G401.6 (cell line): Measurements from ENCODE around the gene STUB1.
"Not testable (repeated sequence)": the region's sequence is repeated elsewhere in the genome, so short reads cannot be mapped to it uniquely, and the experiment has no call there.

ENCODE experiments used
- FAIRE-seq: peaks from 2 replicates; lab custom pipeline; 2012; peaks lifted over from hg19 to GRCh38; lab: Jason Lieb, UNC

Gene STUB1

DNA sequence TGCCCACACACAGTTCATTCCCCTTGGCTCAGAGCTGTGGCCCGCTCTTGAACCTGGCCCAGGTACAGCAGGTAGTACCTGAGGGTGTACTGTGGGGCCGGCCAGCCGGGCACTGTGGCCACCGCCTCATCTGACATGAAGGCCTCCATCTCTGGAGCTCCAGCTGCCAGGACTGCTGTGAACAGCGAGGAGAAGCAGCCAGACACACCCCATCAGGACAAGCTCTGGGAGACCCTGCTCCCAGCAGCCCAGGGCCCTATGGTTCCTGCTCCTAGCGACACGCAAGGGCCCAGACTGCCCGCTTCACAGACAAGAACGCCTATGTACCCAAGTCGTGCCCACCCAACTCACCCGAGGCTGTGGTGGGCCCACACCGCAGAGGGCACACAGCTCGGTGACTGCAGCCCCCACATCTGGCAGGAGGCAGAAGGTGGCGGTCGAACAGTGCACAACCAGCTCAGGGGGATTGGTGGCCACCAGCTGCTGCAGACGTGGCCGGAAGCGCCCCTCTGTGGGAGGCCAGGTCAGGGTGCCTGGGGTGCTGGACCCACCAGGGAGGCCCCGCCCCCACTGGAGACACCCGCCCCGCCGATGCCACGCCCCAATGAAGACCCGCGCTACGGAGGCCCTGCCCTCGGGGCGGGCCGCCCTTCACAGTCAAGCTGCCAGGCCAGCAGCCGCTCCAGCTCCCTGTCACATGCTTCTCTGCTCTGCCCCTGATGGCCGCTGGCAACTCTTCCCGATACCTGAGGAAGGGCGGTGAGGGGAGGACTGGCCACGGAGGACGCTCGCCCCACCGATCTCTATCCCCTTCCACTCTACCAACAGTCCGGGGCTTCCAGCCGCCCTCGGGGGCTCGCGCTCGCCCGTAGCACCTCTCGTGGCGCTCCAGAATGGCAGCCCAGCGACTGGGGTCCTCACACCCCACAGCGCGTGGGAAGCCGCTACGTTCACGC lies 1.1 kb upstream of the STUB1 start:
- no peak for FAIRE-seq

DNA sequence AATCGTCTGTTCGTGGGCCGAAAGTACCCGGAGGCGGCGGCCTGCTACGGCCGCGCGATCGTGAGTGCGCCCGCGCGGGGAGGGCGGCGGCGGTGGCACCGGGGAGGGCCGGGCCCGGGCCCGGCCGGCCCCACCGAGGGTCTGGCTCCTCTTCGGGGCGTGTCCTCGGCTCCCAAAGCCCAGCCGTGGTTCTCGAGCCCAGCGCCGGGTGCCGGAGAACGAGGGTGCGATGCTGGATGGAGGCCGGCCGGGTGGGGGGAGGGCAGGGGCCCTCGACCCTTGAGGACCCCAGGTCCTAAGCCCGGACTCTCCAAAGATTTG lies 375 bp downstream of the STUB1 start:
- FAIRE-seq = no peak

DNA sequence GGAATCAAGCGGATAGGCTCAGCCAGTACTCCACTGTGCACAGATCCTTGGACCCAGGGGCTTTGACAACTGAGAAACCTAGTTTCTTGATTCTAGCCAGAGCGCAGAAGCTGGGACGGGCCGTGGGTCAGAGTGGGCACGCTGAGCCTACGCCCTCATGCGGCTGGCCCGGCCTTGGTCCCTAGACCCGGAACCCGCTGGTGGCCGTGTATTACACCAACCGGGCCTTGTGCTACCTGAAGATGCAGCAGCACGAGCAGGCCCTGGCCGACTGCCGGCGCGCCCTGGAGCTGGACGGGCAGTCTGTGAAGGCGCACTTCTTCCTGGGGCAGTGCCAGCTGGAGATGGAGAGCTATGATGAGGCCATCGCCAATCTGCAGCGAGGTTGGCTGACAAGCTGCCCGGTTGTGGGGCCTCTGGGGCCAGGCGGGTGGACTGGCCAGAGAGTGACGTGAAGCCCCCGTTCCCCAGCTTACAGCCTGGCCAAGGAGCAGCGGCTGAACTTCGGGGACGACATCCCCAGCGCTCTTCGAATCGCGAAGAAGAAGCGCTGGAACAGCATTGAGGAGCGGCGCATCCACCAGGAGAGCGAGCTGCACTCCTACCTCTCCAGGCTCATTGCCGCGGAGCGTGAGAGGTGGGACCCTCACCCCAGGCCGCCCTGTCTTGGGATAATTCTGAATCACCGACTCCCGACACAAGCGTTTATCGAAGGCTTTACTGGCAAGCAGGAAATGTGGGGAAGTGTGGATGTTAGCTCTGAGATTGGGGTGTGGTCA lies 946 bp downstream of the STUB1 start:
- no peak for FAIRE-seq

DNA sequence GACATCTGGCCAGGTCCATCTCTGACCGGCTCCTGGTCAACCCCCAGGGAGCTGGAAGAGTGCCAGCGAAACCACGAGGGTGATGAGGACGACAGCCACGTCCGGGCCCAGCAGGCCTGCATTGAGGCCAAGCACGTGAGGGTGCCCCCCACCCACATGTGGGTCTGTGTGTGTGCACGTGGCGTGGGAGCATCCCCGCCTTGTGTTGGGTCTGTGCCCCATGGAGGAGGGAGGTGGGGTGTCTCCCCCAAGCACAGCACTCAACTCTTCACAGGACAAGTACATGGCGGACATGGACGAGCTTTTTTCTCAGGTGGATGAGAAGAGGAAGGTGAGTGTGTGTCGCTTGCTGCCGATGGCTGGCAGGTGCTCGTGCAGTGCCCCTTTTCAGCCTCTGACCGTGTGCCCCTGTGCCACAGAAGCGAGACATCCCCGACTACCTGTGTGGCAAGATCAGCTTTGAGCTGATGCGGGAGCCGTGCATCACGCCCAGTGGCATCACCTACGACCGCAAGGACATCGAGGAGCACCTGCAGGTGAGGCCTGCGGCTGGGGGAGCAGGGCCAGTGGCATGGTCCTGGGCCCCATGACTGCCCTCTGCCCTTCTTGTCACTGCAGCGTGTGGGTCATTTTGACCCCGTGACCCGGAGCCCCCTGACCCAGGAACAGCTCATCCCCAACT lies 1.7 kb downstream of the STUB1 start:
- no peak for FAIRE-seq

DNA sequence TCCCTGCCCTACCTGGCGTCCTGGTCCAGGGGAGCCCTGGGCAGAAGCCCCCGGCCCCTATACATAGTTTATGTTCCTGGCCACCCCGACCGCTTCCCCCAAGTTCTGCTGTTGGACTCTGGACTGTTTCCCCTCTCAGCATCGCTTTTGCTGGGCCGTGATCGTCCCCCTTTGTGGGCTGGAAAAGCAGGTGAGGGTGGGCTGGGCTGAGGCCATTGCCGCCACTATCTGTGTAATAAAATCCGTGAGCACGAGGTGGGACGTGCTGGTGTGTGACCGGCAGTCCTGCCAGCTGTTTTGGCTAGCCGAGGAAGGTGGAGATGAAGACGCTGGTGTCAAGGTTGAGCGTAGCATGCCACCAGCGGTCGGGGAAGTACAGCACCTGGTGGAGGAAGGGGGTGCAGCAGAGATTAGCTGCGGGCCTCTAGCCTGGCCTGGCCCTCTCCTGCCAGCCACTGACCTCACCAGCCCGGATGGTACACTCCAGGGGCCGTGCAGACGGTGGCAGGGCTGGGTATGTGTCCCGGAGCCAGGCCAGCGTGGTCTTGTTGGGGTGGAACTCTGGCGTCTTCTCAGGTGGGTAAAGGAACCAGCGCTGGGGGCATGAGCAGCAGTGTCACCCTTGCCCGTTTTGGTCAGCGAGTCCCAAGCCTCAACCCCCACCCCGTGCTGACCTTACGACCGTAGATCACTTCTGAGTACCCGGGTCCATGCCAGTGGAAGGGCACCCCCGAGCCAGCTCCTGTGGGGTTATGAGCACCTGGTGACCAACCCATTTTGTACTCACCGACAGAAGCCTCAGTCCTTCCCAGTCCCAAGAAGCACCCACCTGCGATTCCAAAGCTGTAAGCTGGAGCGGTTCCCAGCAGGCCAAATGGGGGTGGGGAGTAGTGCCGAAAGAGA lies 2.5 kb downstream of the STUB1 start:
- no peak for FAIRE-seq

DNA sequence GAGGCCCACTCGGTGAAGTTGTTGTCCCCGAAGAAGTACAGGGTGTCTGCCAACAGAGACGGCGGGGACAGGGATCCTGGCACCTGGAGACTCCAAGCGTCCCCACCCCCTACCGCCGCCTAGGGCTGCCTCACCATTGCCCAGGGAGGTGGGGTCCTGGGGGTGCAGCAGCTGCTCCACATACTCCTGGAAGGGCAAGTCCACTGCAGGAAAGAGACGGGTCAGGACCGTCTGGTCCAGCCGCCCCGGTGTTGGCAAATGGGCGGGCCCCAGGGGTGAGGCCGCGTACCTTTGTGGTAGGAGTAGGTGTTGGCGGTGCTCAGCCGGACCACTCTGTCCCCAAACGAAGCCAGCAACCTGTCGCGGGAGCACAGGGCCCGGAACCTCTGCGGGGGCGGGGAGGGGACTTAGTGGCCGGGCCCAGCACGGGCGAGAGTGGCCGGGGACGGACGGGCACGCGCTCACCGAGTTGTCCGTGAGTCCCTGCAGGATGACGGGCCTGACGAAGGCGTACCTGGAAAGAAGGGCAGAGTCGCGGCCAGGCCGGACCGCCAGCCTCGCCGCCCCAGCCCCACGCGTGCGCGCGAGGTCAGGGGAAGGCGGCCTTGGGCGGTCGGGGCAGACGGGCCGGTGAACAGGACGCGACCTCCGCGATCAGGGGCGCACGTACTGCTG lies 3.3 kb downstream of the STUB1 start:
- FAIRE-seq = no peak

DNA sequence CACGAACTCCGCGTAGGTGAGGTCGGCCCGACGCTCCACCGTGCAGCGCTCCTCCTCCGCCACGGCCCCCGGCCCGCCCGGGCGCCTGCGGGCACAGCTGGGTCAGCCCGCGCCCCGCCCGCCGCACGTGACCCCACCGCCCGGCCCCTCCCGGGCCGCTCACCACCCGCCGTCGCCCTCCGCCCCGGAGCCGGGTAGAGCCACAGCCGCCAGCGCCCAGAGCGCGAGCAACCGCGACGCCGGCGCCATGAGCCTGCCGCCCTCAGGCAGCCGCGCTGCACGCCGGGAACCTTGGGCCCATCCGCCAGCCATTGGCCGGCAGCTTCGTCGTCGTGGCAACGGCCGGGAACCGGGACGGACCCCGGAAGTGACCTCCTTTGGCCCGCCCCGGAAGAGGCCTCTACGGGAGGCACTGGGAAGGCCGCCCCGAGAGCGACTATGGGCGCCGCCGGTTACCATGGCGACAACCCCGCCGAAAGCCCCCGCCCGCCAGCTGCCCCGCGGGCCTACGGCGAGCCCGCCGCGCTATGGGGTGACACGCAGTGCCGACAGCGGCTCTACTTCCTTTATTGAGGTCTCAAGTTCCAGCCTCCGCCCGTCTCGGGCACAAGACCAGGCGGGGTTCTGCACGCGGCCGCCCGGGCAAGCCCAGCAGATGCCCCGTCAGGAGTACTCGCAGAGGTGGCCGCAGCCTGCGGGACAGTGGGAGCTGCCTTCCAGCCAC lies 4.0 kb downstream of the STUB1 start, which contains the start of gene JMJD8:
JMJD8 (minus strand) TSS at position 264 of the 724 bp plus-strand sequence; CDS start at position 249, 15 bp downstream.
- no peak for FAIRE-seq

DNA sequence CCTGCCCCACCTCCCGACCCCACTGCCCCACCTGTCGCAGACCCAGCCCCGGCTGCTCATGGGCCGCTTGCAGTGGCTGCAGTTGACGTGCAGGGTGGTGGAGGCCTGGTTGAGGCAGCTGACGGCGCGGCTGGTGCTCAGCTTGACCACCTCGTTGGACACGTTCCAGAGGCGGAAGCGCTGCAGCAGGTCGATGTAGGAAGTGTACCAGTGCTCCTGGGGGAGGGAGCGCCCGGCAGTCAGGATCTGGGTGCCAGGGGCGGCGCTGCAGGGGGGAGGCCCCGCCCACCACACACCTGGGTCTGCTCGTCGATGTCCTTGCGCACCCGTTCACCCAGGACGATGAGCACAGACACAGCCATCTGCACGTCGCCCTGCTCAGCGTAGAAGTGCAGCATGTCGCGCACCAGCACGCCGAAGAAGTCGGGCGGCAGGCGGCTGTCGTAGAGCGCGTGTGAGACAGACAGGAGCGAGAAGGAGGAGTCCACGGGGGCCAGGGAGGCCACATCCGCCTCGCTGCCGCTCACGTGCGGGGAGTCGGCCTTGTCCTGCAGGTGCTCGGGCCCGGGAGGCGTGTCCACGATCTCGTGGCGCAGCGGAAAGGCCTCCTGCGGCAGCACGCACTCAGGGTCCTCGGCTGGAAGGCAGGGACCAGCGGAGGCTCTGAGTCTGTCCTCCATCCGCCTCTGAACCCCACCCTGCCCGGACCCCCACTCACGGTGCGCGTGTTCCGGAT lies 4.9 kb downstream of the STUB1 start:
- FAIRE-seq = no peak

DNA sequence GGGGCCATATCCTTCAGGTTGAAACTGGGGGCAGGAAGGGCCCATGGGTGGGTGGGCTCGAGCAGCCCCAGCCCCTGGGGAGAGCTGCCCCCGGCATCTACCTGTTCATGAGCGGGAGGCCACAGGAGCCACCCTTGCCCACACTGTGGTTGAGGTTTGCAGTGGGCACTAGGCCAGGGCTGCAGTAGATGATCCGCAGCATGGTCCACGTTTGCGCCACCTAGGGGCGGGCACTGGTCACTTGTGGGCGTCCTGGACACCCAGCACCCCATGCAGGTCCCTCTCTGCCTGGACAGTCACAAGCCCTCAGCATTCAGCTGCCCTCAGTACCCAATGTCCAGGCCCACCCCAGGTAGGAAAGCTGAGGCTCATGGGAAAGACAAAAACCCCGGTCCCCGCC lies 5.8 kb downstream of the STUB1 start:
- FAIRE-seq = no peak

DNA sequence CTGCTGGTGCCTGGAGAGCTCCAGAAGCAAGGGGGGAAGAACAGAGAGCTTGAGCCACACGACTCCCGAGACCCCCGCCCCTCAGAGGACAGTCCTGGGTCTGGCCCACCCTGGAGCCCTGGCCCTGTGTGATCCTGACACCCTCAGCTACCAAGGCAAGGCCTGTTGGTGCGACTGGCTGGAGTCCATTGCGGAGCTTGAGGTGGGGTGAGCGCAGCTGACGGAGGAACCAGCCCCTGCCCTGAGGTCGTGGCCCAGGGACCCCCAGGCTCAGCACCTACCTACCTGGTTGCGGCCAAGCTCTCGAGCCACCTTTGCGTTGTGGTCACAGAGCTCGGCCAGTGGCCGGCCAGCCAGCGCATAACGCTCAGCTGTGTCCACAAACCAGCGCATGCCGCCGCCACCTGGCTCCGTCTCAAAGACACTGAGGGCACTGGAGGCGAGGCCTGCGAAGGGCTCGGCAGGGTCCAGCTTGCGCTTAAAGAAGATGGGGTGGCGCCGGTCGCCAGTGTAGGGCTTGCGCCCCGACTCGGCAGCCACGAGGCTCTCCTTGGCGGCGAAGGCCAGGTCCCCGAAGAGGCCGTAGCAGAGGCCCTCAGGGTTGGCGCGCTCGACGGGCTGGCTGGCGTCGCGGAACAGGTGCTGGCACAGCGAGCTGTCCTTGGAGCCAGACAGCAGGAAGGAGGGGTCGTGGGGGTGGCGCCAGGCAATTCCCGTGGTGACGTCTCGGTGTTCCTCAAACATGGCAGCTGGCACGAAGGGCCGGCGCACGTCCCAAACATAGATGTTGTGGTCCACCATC lies 6.5 kb downstream of the STUB1 start:
- no peak for FAIRE-seq

DNA sequence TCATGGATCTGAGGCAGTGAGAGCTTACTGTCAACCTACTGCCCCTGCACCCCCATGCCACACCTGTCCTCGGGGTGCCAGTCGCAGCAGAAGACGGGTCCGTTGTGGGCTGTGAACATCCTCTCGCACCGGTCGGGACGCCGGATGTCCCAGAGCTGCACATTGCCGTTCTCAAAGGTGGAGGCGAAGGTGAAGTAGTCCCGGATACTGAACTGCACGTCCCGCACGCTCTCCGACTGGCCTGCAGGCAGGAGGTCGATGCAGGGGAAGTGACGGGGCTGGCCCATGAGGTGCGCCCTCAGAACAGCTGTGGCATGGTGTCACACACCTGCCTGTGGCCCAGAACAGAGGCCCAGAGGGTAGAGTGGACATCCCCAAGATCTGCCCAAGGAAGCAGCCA lies 7.3 kb downstream of the STUB1 start:
- no peak for FAIRE-seq

DNA sequence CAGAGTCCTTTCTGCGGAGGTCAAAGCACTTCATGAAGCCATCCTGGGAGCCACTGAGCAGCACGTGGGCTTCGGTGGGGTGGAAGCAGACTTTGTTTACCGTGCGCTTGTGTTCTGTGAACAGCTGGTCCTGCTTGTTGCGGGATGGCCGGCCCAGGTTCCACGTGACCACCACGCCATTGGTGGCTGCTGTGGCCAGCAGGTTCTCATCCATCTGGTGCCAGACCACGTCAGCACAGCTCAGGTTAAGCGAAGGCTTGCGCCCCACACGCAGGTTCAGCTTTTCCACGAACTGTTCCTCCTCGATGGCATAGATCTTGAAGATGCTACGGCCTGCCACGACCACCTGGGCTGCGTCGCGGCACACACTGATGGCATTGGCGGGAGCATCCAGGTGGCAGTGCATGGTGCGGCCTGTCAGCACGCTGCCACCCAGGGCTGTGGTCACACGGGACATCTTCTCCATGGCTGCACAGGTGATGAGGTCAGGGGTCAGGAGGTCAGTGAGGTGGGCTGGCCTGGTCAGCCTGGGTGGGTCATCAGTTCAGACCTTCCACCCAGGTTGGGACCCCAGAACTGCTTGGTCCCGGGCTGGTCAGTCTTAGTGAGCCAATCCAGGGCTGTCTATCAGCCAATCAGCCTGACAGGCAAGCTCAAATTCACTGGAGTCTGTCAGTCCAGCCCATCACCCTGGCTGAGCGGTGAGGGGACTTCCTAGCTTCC lies 9.1 kb downstream of the STUB1 start:
- no peak for FAIRE-seq

DNA sequence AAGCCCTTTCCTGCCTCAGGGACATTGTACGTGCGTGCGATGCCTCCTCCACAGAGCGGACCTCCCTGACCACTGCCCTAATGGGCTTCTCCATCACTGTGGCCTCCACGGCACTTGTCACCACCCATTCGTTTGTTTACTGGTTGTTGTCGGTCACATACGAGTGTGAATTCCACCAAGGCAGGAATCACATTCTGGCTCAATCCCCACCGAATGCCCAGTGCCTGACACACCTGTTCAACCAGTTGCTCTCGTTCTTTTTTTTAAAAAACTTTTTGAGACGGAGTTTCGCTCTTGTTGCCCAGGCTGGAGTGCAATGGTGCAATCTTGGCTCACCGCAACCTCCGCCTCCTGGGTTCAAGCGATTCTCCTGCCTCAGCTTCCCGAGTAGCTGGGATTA lies 11.0 kb downstream of the STUB1 start:
- not testable (repeated sequence) for FAIRE-seq

DNA sequence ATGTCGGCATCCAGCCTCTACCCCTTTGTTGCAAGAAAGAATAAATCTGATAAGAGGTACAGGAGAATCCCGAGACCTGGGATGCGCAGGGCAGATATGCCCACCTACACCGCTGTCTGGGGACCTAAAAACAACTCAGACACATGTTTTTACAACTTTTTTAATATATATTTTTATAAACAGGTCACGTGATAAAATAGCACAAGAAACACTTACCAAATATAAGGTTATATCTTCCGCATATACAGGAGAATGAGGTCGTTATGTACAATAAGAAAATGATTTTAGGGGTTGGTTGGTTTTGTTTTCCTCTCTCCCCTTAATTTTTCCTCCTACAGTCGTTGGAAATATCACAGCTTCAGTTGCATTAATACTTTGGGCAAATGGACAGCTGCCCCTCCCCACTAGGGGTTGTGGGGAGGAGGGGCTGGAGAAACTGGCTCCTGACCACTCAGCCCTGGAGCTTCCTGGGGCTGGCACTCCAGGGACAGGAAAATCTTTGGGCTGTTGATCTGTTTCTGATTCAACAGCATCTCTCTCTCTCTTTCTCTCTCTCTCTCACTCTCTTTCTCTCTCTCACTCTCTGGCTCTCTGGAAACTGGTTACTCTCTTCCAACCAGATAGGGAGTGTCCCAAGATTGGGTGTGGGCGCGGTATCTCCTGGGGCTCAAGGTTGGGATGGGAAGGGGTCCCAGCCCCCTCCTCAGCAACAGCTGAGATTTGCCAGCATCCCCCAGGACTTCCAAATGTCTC lies 12.3 kb downstream of the STUB1 start:
- FAIRE-seq = no peak

DNA sequence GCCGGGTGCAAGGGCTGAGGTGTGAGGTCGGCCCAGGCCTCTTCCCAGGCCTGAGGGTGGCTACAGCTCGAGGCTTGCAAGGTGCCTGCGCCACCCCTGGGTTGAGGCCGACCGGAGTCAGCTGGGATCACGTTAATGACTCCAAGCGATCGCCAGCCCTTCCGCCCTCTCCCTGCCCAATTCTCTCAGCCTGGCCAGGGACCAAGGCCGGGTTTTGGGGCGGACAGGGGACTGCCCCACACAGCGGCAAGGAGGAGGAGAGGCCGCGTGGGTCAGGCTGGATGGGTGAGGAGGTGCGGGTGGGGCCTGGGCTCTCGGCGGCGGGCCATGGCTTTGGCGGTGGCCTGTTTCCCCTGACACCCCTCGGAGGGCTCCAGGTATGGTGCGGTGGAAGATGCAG lies 13.2 kb downstream of the STUB1 start:
- no peak for FAIRE-seq

DNA sequence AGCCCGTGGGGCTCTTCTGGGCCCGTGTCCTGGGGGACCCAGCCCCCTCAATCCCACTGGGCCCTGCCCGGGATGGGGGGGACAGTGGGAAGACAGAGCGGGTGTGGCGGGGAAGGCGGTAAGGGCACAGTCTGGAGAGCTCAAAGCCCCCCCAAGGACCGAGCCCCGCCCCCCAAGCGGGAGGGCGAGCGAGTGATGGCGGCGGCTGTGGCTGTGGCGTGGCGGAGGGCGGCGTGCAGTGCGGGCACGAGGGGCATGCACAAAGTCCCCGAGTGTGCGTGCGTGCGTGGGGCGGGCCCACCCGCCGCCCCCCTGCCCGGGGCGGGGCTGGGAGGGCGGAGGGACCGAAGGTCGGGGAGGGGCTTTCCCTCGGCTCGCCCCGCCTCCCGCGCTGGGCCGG lies 13.6 kb downstream of the STUB1 start:
- FAIRE-seq = no peak

DNA sequence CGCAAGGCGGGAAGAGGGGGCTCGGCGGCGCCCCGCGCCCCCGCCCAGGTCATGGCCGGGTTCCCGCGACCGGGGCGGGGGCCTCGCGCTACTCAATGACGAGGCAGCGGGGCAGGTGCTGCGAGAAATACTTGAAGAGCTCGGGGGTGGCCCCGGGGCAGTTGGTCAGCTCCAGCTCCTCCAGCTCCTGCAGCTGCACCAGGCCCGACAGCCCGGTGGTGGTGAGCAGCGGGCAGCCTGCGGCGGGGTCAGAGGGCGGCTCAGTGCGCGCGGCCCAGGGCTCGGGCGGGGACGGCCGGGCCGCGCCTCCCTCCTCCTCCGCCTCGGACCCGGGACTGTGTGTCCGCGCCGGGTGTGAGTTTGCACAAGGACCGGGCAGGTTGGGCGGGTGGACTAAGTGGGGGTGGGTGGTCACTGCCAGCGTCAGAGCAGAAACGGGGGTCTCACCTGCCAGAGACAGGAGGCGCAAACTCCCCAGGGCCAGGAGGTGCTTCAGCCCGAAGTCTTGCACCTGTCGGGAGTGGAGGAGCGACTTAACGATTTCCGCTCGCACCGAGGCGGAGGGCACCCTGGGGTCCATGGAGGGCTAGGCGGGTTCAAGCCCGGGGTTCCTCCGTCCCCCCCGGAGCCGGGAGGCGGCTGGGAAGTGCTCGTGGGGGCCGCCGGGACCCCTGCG lies 14.1 kb downstream of the STUB1 start:
- no peak for FAIRE-seq
